Measurements from ENCODE around the gene MS4A15. TPM values are rescaled to one million over a fixed set of nuclear protein-coding genes. Genes with fewer than 3 reads are reported as not detected.

Gene MS4A15
- total and polyA plus RNA-seq, 9 of the 15 experiments (the other 6 are each of a cell fraction or from before 2014, with no cell fraction given), result not detected

DNA sequence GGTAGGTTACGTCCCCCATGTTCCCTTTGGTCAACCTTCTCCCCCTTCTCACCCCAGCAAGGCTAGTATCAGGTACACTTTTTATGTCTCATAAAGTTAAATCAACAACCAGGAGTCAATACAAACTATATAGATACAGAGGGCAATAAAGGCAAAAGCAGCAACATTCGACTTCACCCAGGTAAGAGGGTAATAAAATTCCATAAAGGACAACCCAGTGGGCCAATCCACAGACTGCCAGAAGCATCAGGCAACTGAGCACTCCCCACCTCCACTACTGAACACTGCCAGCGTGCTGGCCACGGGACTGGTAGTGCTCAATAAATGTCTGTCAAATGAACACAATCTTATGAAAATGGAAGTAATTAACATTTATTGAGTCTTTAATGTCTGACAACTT lies 37.3 kb upstream of the MS4A15 start (continued):
- TF ChIP-seq, protein P1, sequence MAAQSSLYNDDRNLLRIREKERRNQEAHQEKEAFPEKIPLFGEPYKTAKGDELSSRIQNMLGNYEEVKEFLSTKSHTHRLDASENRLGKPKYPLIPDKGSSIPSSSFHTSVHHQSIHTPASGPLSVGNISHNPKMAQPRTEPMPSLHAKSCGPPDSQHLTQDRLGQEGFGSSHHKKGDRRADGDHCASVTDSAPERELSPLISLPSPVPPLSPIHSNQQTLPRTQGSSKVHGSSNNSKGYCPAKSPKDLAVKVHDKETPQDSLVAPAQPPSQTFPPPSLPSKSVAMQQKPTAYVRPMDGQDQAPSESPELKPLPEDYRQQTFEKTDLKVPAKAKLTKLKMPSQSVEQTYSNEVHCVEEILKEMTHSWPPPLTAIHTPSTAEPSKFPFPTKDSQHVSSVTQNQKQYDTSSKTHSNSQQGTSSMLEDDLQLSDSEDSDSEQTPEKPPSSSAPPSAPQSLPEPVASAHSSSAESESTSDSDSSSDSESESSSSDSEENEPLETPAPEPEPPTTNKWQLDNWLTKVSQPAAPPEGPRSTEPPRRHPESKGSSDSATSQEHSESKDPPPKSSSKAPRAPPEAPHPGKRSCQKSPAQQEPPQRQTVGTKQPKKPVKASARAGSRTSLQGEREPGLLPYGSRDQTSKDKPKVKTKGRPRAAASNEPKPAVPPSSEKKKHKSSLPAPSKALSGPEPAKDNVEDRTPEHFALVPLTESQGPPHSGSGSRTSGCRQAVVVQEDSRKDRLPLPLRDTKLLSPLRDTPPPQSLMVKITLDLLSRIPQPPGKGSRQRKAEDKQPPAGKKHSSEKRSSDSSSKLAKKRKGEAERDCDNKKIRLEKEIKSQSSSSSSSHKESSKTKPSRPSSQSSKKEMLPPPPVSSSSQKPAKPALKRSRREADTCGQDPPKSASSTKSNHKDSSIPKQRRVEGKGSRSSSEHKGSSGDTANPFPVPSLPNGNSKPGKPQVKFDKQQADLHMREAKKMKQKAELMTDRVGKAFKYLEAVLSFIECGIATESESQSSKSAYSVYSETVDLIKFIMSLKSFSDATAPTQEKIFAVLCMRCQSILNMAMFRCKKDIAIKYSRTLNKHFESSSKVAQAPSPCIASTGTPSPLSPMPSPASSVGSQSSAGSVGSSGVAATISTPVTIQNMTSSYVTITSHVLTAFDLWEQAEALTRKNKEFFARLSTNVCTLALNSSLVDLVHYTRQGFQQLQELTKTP (IDR thresholded peaks at IDR 0.05; ENCODE audit: low read depth in 1 of 2, partially characterized antibody in 2 of 2), result no peak
- TF ChIP-seq HDAC2 (IDR thresholded peaks at IDR 0.05), result no peak
- TF ChIP-seq ZNF668 (CRISPR knock-in tag; IDR thresholded peaks at IDR 0.05), result no peak
- TF ChIP-seq, protein P2, sequence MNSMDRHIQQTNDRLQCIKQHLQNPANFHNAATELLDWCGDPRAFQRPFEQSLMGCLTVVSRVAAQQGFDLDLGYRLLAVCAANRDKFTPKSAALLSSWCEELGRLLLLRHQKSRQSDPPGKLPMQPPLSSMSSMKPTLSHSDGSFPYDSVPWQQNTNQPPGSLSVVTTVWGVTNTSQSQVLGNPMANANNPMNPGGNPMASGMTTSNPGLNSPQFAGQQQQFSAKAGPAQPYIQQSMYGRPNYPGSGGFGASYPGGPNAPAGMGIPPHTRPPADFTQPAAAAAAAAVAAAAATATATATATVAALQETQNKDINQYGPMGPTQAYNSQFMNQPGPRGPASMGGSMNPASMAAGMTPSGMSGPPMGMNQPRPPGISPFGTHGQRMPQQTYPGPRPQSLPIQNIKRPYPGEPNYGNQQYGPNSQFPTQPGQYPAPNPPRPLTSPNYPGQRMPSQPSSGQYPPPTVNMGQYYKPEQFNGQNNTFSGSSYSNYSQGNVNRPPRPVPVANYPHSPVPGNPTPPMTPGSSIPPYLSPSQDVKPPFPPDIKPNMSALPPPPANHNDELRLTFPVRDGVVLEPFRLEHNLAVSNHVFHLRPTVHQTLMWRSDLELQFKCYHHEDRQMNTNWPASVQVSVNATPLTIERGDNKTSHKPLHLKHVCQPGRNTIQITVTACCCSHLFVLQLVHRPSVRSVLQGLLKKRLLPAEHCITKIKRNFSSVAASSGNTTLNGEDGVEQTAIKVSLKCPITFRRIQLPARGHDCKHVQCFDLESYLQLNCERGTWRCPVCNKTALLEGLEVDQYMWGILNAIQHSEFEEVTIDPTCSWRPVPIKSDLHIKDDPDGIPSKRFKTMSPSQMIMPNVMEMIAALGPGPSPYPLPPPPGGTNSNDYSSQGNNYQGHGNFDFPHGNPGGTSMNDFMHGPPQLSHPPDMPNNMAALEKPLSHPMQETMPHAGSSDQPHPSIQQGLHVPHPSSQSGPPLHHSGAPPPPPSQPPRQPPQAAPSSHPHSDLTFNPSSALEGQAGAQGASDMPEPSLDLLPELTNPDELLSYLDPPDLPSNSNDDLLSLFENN (IDR thresholded peaks at IDR 0.05; ENCODE audit: low read depth in 2 of 2, low read length in 2 of 2), result no peak
- no peak for TF ChIP-seq U2AF1 (optimal IDR thresholded peaks at IDR 0.05; ENCODE audit: low read depth, low read length)
- no peak for TF ChIP-seq GABPB1 (CRISPR knock-in tag; IDR thresholded peaks at IDR 0.05)
- TF ChIP-seq ZEB2 (IDR thresholded peaks at IDR 0.05), result no peak

Measured in K562 (cell line).